ENCODE measurements around the gene PLEKHF1. TPM values are rescaled to one million over a fixed set of nuclear protein-coding genes. Genes with fewer than 3 reads are reported as not detected.
"Not testable (repeated sequence)": the region's sequence is repeated elsewhere in the genome, so short reads cannot be mapped to it uniquely, and the experiment has no call there.

Gene PLEKHF1
- total and polyA plus RNA-seq, 4 donors = 9.9 to 17.5 (median 14.0) TPM

GRCh38 chr19:29622166-29623070 is 42.8 kb upstream of the PLEKHF1 start:
- no peaks in the 10 kb centered on the region for H3K36me3 ChIP-seq (ENCODE audit: control insufficient read depth in 1 of 2, insufficient read depth in 2 of 2, low read length in 1 of 2)
- WGBS, 2 donors = 76 to 78% methylated on average over 20 to 23 of the region's 23 CpGs
- intact Hi-C loops (cut with DNase I) = no loop called here
- no peak overlapping the region for H3K27ac ChIP-seq (ENCODE audit: low read depth in 1 of 2, low read length in 2 of 2)
- DNase-seq = no peak
- H3K4me3 ChIP-seq (ENCODE audit: low read length in 2 of 2) = no peak overlapping the region
- ATAC-seq (ENCODE audit: low FRiP score) = no peak
- H3K4me1 ChIP-seq (ENCODE audit: control insufficient read depth in 1 of 2, insufficient read depth in 2 of 2, low read length in 2 of 2) = no peaks in the 10 kb centered on the region
- no peaks in the 10 kb centered on the region for H3K27me3 ChIP-seq (ENCODE audit: control insufficient read depth in 1 of 2, insufficient read depth in 2 of 2, low read length in 1 of 2)
- no peaks in the 10 kb centered on the region for H3K9me3 ChIP-seq (ENCODE audit: control insufficient read depth, low read length)

- no peaks in the 10 kb centered on the region for H3K9me3 ChIP-seq (ENCODE audit: control insufficient read depth, low read length)
- H3K4me3 ChIP-seq (ENCODE audit: low read length in 2 of 2) = no peak overlapping the region
- H3K27me3 ChIP-seq (ENCODE audit: control insufficient read depth in 1 of 2, insufficient read depth in 2 of 2, low read length in 1 of 2) = no peaks in the 10 kb centered on the region
- ATAC-seq (ENCODE audit: low FRiP score) = no peak
- H3K27ac ChIP-seq (ENCODE audit: low read depth in 1 of 2, low read length in 2 of 2) = no peak overlapping the region
- H3K4me1 ChIP-seq (ENCODE audit: control insufficient read depth in 1 of 2, insufficient read depth in 2 of 2, low read length in 2 of 2) = no peaks in the 10 kb centered on the region
- no peak for DNase-seq
- H3K36me3 ChIP-seq (ENCODE audit: control insufficient read depth in 1 of 2, insufficient read depth in 2 of 2, low read length in 1 of 2) = no peaks in the 10 kb centered on the region
- intact Hi-C loops (cut with DNase I) = no loop called here
- 80 to 81% methylated on average over 18 of the region's 18 CpGs for WGBS, 2 donors
Observed at GRCh38 chr19:29623726-29624488, 41.4 kb upstream of the PLEKHF1 start.

- intact Hi-C loops (cut with DNase I) = no loop called here
- H3K27ac ChIP-seq (ENCODE audit: low read depth in 1 of 2, low read length in 2 of 2) = no peak overlapping the region
- no peaks in the 10 kb centered on the region for H3K27me3 ChIP-seq (ENCODE audit: control insufficient read depth in 1 of 2, insufficient read depth in 2 of 2, low read length in 1 of 2)
- no peak overlapping the region for H3K4me3 ChIP-seq (ENCODE audit: low read length in 2 of 2)
- no peaks in the 10 kb centered on the region for H3K4me1 ChIP-seq (ENCODE audit: control insufficient read depth in 1 of 2, insufficient read depth in 2 of 2, low read length in 2 of 2)
- no peak for ATAC-seq (ENCODE audit: low FRiP score)
- no peaks in the 10 kb centered on the region for H3K36me3 ChIP-seq (ENCODE audit: control insufficient read depth in 1 of 2, insufficient read depth in 2 of 2, low read length in 1 of 2)
- H3K9me3 ChIP-seq (ENCODE audit: control insufficient read depth, low read length) = no peaks in the 10 kb centered on the region
- DNase-seq = peak in 1 of 2 donors; percentile 14
- WGBS, 2 donors = 65 to 68% methylated on average over 6 of the region's 6 CpGs
Observed at GRCh38 chr19:29624489-29625185, 40.6 kb upstream of the PLEKHF1 start.

- Histone ChIP-seq H3K4me1 (ENCODE audit: control insufficient read depth in 1 of 2, insufficient read depth in 2 of 2, low read length in 2 of 2) (no peaks in the 10 kb centered on the region), H3K27ac (ENCODE audit: low read depth in 1 of 2, low read length in 2 of 2) (no peak overlapping the region), H3K9me3 (ENCODE audit: control insufficient read depth, low read length) (no peaks in the 10 kb centered on the region), H3K36me3 (ENCODE audit: control insufficient read depth in 1 of 2, insufficient read depth in 2 of 2, low read length in 1 of 2) (no peaks in the 10 kb centered on the region), H3K4me3 (ENCODE audit: low read length in 2 of 2) (no peak overlapping the region), H3K27me3 (ENCODE audit: control insufficient read depth in 1 of 2, insufficient read depth in 2 of 2, low read length in 1 of 2) (no peaks in the 10 kb centered on the region)
- WGBS, 2 donors = 77 to 79% methylated on average over 9 of the region's 9 CpGs
- intact Hi-C loops (cut with DNase I) = no loop called here
- ATAC-seq (ENCODE audit: low FRiP score) (no peak), DNase-seq (peak in 1 of 2 donors; percentile 31)
Observed at GRCh38 chr19:29625186-29625651, 40.0 kb upstream of the PLEKHF1 start.

- DNase-seq (peak in 1 of 2 donors; percentile 42), ATAC-seq (ENCODE audit: low FRiP score) (no peak)
- Histone ChIP-seq H3K27ac (ENCODE audit: low read depth in 1 of 2, low read length in 2 of 2) (no peak overlapping the region), H3K4me3 (ENCODE audit: low read length in 2 of 2) (no peak overlapping the region), H3K27me3 (ENCODE audit: control insufficient read depth in 1 of 2, insufficient read depth in 2 of 2, low read length in 1 of 2) (no peaks in the 10 kb centered on the region), H3K36me3 (ENCODE audit: control insufficient read depth in 1 of 2, insufficient read depth in 2 of 2, low read length in 1 of 2) (no peaks in the 10 kb centered on the region), H3K9me3 (ENCODE audit: control insufficient read depth, low read length) (no peaks in the 10 kb centered on the region), H3K4me1 (ENCODE audit: control insufficient read depth in 1 of 2, insufficient read depth in 2 of 2, low read length in 2 of 2) (no peaks in the 10 kb centered on the region)
- WGBS, 2 donors = 91% methylated on average over 7 of the region's 7 CpGs
- intact Hi-C loops (cut with DNase I) = no loop called here
Observed at GRCh38 chr19:29626386-29626785, 38.9 kb upstream of the PLEKHF1 start.

- H3K4me3 ChIP-seq (ENCODE audit: low read length in 2 of 2); ATAC-seq (ENCODE audit: low FRiP score); H3K36me3 ChIP-seq (ENCODE audit: control insufficient read depth in 1 of 2, insufficient read depth in 2 of 2, low read length in 1 of 2); H3K4me1 ChIP-seq (ENCODE audit: control insufficient read depth in 1 of 2, insufficient read depth in 2 of 2, low read length in 2 of 2); H3K27ac ChIP-seq (ENCODE audit: low read depth in 1 of 2, low read length in 2 of 2); H3K27me3 ChIP-seq (ENCODE audit: control insufficient read depth in 1 of 2, insufficient read depth in 2 of 2, low read length in 1 of 2); H3K9me3 ChIP-seq (ENCODE audit: control insufficient read depth, low read length); intact Hi-C loops (cut with DNase I): not testable (repeated sequence)
- peak in 1 of 2 donors; percentile 21 for DNase-seq
- WGBS, 2 donors = 93 to 96% methylated on average over 9 of the region's 9 CpGs
Observed at GRCh38 chr19:29626832-29627231, 38.4 kb upstream of the PLEKHF1 start.

GRCh38 chr19:29628661-29629385 is 36.4 kb upstream of the PLEKHF1 start:
- H3K27me3 ChIP-seq (ENCODE audit: control insufficient read depth in 1 of 2, insufficient read depth in 2 of 2, low read length in 1 of 2) = no peaks in the 10 kb centered on the region
- no peaks in the 10 kb centered on the region for H3K4me1 ChIP-seq (ENCODE audit: control insufficient read depth in 1 of 2, insufficient read depth in 2 of 2, low read length in 2 of 2)
- no peaks in the 10 kb centered on the region for H3K36me3 ChIP-seq (ENCODE audit: control insufficient read depth in 1 of 2, insufficient read depth in 2 of 2, low read length in 1 of 2)
- 89 to 91% methylated on average over 16 of the region's 16 CpGs for WGBS, 2 donors
- intact Hi-C loops (cut with DNase I) = no loop called here
- DNase-seq (peak in 1 of 2 donors; percentile 51), ATAC-seq (ENCODE audit: low FRiP score) (no peak)
- no peak overlapping the region for H3K27ac ChIP-seq (ENCODE audit: low read depth in 1 of 2, low read length in 2 of 2)
- no peaks in the 10 kb centered on the region for H3K9me3 ChIP-seq (ENCODE audit: control insufficient read depth, low read length)
- no peak overlapping the region for H3K4me3 ChIP-seq (ENCODE audit: low read length in 2 of 2)
